ENCODE results near the gene TMEM184A. TPM values are rescaled to one million over a fixed set of nuclear protein-coding genes. Genes with fewer than 3 reads are reported as not detected.

Gene TMEM184A
- total RNA-seq, 4 donors from 2014 or later, result 0.55 to 3.3 (median 1.3) TPM

DNA sequence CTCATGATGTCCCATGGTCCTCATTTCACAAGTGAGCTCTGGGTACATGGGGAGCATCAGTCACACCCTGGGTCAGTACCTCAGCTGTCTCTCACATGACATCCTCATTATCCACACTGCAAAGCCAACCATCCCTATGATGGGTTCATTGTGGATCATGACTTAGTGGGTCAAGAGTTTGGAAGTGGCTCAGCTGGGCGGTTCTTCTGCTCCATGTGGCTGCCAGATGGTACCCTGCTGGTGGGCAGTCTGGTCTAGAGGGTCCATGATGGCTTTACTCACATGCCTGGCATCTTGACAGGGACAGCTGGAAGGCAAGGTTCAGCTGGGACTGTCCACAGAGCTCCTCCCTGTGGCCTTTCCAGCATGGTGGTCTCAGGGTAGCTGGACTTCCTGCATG, 33.0 kb upstream of the TMEM184A start:
- Histone ChIP-seq H3K27me3 (peaks cover 38 to 59% (median 44%) of the 10 kb centered on the region in 3 donors), H3K27ac (no peak overlapping the region), H3K4me1 (no peaks in the 10 kb centered on the region), H3K36me3 (no peaks in the 10 kb centered on the region), H3K9me3 (no peaks in the 10 kb centered on the region), H3K4me3 (no peak overlapping the region)
- no peak for DNase-seq
- intact Hi-C loops (cut with DNase I; ENCODE audit: low total_unique reads), result no loop called here
- TF ChIP-seq, protein P1, sequence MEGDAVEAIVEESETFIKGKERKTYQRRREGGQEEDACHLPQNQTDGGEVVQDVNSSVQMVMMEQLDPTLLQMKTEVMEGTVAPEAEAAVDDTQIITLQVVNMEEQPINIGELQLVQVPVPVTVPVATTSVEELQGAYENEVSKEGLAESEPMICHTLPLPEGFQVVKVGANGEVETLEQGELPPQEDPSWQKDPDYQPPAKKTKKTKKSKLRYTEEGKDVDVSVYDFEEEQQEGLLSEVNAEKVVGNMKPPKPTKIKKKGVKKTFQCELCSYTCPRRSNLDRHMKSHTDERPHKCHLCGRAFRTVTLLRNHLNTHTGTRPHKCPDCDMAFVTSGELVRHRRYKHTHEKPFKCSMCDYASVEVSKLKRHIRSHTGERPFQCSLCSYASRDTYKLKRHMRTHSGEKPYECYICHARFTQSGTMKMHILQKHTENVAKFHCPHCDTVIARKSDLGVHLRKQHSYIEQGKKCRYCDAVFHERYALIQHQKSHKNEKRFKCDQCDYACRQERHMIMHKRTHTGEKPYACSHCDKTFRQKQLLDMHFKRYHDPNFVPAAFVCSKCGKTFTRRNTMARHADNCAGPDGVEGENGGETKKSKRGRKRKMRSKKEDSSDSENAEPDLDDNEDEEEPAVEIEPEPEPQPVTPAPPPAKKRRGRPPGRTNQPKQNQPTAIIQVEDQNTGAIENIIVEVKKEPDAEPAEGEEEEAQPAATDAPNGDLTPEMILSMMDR (IDR thresholded peaks at IDR 0.05 in 4 of 5, conservative IDR thresholded peaks at IDR 0.05 in 1 of 5), result no peak
- no peak for TF ChIP-seq POLR2A (IDR thresholded peaks at IDR 0.05)
- in situ Hi-C loops (cut with MboI; ENCODE audit: low sequenced_read_pairs in 4 of 4), result loop anchor here in 3 of 4 donors (25.0 kb wide), 2 partner anchors 173 to 623 kb away; no protein-coding TSS in a partner anchor
- ATAC-seq, result no peak

DNA sequence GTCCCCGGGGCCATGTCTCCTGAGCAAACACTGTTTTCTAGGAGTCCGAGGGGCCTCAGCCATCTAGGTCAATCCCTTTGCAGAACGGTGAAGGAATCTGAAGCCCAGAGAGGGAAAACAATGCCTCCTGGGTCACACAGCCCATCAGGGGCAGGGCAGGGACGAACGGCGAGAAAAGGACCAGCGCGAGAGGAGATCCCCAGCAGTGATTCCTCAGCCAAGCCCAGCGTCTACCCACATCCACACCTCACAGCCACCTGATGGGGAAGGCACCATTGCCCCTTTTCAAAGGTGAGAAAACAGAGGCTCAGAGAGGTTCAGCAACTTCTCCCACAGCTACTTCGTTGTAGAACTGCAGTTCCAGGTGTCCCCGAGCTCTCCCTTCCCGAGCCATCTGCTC, 31.7 kb upstream of the TMEM184A start:
- no peaks in the 10 kb centered on the region for H3K4me1 ChIP-seq
- H3K9me3 ChIP-seq, result no peaks in the 10 kb centered on the region
- intact Hi-C loops (cut with DNase I; ENCODE audit: low total_unique reads), result no loop called here
- H3K27ac ChIP-seq, result no peak overlapping the region
- peaks cover 27 to 50% (median 34%) of the 10 kb centered on the region in 3 donors for H3K27me3 ChIP-seq
- no peaks in the 10 kb centered on the region for H3K36me3 ChIP-seq
- TF ChIP-seq POLR2A (IDR thresholded peaks at IDR 0.05), result no peak
- TF ChIP-seq, protein P1 (IDR thresholded peaks at IDR 0.05 in 4 of 5, conservative IDR thresholded peaks at IDR 0.05 in 1 of 5), result no peak
- no peak for DNase-seq
- no peak for ATAC-seq
- in situ Hi-C loops (cut with MboI; ENCODE audit: low sequenced_read_pairs in 4 of 4), result loop anchor here in 3 of 4 donors (25.0 kb wide), 2 partner anchors 175 to 625 kb away; no protein-coding TSS in a partner anchor
- H3K4me3 ChIP-seq, result no peak overlapping the region

DNA sequence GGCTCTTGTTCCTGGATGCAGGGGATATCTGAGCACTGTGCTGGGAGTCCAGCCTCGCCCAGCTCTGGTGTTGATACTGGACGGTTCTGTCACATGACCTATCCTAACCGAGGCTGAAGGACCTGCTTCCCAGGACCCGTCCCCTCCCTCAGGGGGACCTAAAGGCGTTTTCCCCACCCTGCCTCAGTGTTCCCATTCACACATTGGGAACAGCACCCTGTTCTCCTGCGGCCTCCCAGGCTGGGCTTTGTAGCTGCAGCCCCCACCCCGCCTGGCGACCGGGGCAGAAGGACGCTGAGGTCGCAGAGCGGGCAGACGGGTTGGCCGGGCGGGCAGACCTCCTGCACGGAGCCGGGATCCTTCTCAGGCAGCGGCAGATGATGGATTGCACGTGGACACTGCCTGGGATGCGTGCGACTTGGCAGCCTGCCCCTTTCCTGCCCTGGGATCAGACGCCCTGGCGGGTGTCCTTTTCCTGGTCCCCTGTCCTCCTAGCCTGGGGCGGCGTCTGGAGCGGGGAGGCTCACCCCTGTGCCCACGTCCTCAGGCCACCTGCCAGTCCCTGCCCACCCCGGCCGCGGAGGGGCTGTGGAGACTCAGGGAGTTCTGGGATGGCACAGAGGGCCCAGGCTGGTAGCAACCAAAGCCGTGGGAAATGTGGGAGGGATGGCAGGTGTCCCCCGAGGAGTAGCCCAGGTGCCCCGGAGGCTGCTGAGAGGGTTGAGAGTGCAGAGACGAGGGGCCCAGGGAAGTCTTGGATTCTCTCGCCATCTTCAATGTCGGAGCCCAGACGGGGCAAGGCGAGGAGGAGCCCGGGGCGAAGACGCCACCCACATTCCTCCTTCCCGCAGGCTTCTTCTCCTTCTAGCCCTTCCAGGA, 31.1 kb upstream of the TMEM184A start:
- Histone ChIP-seq H3K4me1 (no peaks in the 10 kb centered on the region), H3K9me3 (no peaks in the 10 kb centered on the region), H3K27ac (no peak overlapping the region), H3K36me3 (no peaks in the 10 kb centered on the region), H3K27me3 (peaks cover 21 to 43% (median 29%) of the 10 kb centered on the region in 3 donors), H3K4me3 (no peak overlapping the region)
- intact Hi-C loops (cut with DNase I; ENCODE audit: low total_unique reads), result no loop called here
- DNase-seq (no peak), ATAC-seq (no peak)
- no peak for TF ChIP-seq POLR2A (IDR thresholded peaks at IDR 0.05)
- TF ChIP-seq, protein P1 (IDR thresholded peaks at IDR 0.05 in 4 of 5, conservative IDR thresholded peaks at IDR 0.05 in 1 of 5), result no peak
- in situ Hi-C loops (cut with MboI; ENCODE audit: low sequenced_read_pairs in 4 of 4), result loop anchor here in 3 of 4 donors (25.0 kb wide), 2 partner anchors 175 to 625 kb away; no protein-coding TSS in a partner anchor

DNA sequence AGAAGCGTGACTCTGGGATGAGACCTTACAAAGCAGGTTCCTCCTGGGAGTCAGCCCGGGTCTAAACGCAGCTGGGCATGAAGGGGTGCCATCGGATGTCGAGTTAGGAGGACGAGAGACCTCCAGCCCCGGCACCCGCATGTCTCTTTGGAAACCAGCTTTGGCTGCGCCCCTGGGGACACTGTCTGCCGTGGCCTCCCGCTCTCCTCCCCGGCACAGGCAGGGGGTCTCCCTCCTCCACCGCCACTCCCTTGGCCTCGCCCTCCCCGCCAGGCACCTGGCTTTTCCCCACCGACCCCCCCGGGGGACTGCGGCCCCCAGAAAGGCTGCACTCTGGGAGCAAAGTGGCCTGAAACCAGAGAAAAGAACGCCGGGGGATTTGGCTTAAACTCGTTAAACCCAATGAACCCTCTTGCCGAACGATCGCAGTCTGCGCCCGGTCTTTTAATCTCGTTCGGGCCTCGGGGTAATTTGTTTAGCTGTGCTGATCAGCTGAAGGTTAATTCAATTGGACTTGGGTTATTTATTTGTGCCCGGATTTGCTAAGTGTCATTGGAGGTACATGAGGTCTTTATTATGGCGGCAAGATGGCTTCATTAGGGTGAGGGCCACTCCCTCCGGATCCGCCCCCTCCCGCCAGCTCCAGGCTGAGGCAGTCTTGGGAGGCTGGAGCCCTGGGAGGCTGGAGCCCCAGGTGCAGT, 30.3 kb upstream of the TMEM184A start:
- no peaks in the 10 kb centered on the region for H3K36me3 ChIP-seq
- no peak for ATAC-seq
- H3K27me3 ChIP-seq, result peaks cover 13 to 35% (median 21%) of the 10 kb centered on the region in 3 donors
- TF ChIP-seq, protein P1 (IDR thresholded peaks at IDR 0.05 in 4 of 5, conservative IDR thresholded peaks at IDR 0.05 in 1 of 5), result no peak
- no peak for TF ChIP-seq POLR2A (IDR thresholded peaks at IDR 0.05)
- H3K27ac ChIP-seq, result no peak overlapping the region
- intact Hi-C loops (cut with DNase I; ENCODE audit: low total_unique reads), result no loop called here
- no peaks in the 10 kb centered on the region for H3K9me3 ChIP-seq
- no peak overlapping the region for H3K4me3 ChIP-seq
- in situ Hi-C loops (cut with MboI; ENCODE audit: low sequenced_read_pairs in 4 of 4), result loop anchor here in 3 of 4 donors (25.0 kb wide), 2 partner anchors 176 to 626 kb away; no protein-coding TSS in a partner anchor
- H3K4me1 ChIP-seq, result no peaks in the 10 kb centered on the region
- DNase-seq, result no peak
